Measurements from ENCODE around the gene DAB2.
"Not testable (repeated sequence)": the region's sequence is repeated elsewhere in the genome, so short reads cannot be mapped to it uniquely, and the experiment has no call there.

Gene DAB2

DNA sequence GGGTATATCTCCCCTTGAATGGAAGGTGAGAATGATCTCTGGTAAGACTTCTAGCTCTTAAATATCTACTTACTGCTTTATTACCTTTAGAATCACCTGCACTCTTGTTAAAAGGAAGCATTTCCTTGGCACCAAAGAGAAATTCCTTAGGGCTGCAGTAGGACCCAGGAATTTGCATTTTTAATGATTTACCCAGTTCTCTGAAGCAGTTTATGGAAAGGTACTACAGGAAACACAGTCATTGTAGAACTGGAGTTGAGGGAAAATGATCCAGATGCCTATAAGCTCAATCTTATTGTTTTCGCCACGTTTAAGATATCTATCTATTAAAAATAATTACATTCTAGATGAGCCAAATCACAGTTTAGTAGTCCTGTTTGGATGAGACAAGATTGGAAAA lies 51.0 kb downstream of the DAB2 start:
- DNase-seq: no peak

DNA sequence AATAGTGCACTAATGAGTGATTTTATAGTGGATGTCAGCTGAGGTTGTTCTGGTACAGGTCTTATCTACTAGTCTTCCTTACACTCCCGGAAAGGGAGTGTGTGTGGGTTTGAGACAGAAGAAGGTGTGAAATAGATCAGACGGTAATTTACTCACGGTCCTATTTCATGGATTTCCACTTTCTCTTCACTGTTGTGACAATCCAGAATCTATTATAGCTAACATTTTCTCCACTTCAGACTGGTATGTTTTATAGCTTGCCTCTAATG lies 53.5 kb downstream of the DAB2 start:
- no peak for DNase-seq

DNA sequence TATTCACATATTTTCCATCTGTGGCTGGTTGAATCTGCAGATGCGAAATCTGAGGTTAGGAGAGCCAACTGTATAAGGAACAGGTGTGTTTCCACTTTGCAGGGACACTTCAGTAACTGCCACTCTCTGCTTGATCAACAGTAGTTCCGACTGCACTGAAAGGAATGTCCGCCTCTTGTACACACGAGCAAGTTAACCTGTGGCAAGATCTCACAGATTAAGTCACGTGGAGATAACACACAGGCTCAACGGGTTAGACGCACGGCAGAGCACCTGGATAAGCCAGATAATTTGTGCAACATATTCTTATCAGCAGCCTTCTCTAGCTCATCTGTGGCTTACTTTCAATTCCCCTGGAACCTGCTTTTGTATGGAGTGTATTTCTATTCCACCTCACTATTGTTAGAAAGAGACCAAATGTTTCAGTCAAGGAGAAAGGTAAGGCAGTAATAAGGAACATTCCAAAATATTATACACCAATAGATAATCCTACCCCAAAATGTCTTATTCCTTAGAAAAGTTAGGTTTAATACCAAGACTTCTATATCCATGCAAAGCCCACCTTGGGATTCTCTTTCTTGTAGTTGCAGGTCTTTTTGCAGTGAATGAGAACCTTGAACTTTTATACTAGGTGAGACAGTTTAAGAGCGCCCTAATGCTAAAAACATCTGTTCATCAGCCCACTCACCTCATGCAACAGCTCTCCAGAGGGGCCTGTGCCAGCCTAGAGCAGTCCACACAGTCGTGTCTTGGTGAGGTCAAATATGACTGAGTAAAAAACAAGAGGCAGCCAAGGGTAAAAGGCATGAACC lies 54.0 kb downstream of the DAB2 start:
- DNase-seq: no peak

DNA sequence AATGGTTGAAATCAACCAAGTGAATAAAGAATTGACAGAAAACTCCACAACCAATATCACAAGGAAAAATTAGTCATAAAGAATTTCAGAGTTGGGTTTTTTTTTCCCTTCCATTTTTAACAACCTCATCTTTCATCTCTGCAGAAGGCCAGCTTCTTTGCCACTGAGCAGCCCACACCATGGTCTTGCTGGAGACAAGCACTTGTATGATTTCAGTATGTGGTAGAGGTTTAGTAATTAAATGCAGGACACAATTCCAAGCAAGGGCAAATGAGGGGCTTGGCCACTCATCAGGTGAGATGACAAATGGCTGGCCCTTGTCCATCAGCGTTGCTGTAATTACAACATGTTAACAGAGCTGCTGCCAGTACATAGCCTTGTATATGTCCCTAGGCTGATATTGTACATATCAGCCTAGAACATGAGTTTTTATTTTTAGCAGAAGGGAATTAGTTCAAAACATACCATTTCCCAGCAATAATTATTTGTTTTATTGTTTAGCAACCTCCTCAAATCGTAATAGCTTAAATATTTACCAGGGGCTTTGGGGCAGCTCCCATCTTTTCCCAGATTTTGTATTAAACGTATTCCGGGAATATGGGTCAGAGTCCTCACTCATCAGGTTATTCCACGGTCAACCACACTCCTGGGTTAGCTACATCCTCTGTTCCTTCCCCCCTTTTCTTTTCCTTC lies 55.5 kb downstream of the DAB2 start:
- no peak for DNase-seq

DNA sequence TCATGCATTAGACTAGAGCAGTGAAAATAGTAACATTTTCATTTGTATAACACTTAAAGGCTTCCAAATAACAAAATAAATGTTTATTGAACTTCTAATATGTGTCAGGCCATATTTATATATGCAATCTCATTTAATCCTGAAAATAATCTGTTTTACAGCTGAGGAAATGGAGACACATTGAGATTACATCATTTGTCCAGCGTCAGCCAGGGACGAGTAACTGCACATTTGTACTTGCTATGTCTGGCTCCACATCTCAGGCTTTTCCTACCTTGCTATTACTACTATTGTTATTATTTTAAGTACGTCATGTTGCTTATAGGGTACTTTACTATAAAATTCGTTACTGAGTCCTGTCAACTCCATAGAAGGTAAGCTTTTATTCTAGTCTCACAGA lies 56.7 kb downstream of the DAB2 start:
- DNase-seq: no peak

DNA sequence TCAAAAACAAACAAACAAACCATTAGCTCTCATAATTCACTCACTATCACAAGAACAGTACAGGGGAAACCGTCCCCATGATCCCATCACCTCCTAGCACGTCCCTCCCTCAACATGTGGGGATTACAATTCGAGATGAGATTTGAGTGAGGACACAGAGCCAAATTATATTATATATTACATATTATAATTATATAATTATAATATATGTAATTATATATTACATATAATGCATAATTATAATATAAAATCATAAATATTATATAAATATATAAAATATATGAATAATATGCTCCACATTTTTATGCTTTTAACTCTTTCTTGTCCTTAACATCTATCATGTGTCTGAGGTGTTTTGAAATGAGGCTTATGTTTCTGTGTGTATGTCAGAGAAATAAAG lies 57.1 kb downstream of the DAB2 start:
- DNase-seq: no peak

DNA sequence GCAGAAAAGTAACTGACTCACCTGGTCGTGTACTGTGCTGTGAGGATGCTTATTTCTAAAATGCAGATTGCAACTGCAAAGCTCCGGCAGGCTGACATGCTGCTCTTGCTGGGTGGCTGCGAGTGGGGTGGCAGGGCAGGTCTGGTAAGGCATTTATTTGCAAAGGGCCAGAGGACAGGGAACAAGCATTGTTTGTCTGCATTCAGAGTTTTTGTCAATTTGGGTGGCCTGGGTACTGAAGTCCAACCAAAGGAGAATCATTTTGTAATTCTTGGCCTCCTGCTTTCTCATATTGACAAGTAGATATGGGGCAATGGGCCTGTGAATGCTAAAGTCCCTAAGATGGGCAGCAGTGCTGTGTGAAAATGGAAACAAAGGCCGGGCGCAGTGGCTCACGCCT lies 60.4 kb downstream of the DAB2 start, which contains the start of gene C9:
Gene C9, minus strand, starts transcription at position 129 of the 400 bp plus-strand sequence. Its CDS starts 31 bp downstream, at position 98.
- no peak for DNase-seq

DNA sequence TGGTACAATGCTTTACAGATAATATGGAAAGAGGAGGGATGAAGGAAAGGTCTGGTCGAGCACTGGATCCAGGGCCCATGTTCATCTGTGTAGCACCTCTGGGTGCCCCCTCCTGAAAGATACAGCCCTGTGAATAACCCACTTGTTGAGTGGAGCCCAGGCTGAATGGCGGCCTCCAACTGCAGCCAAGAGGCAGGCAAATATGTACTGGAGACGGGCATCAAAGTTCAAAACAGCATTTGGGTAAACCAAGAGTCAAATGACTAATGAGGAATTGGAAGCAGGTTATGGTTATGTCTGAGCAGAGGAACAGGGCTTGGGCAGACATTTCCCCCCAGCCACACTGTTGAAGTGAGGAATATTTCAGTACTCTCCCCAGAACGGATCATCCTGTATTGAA lies 61.6 kb downstream of the DAB2 start:
- DNase-seq: no peak

DNA sequence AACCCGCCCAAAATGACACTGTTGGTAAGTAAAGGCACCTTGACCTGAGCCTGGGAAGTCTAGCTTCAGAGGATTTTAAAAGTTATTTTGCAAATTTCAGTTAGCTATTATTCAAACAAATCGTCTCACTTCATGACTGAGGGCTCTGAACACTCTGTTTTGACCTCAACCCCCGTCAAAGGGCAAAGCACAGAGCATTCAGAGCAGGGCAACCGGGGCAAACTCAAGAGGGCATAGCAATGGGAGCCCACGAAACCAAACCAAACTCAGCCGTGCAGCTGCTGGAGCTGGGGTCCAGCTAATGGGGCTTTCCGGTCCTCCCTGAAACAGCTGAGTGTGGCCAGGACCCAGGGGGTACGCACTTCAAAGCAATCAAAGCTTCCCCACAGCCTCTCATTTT lies 62.1 kb downstream of the DAB2 start:
- no peak for DNase-seq

DNA sequence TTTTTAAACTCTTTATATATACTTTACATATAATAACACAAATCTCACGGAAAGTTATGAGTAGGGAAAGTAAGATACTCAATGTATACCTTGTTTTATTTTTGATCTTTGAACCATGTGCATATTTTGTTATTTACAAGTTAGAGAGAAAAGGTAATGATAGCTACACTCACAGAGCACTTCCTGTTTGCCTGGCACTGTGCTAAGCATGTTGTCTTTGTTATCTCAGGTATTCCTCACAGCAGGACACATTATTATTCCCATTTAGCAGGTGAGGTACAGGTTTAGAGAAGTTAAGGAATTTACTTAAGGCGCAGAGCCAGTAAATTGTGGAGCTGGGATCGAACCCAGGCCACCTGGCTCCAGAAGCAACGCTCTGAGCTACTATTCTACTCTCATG lies 63.5 kb downstream of the DAB2 start:
- DNase-seq: no peak

DNA sequence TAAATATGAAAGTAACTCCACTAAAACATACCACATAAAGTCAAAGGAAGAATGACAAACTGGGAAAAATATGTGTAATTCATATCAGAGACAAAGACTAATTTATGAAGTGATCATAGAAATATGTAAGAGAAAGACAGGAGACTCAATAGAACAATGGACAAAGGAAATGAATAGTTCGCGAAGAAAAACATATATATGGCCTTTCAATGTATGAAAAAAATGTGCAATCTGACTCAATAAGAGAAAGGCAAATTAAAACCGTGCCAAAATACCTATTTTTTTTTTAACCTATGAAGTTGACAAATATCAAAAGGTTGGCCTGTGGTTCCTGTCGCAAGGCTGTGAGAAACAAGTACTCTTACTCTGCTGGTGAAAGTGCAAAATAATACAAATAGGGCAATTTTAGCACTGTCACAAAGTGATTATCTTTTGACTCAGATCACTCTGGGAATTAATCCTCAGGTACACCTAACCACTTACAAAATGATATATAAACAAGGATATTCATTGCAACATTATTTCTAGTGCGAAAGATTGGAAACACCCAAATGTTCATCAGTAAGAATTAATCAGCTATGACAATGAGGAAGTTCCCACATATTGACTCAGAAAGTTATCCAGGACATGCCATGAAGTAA lies 64.2 kb downstream of the DAB2 start:
- DNase-seq: no peak

DNA sequence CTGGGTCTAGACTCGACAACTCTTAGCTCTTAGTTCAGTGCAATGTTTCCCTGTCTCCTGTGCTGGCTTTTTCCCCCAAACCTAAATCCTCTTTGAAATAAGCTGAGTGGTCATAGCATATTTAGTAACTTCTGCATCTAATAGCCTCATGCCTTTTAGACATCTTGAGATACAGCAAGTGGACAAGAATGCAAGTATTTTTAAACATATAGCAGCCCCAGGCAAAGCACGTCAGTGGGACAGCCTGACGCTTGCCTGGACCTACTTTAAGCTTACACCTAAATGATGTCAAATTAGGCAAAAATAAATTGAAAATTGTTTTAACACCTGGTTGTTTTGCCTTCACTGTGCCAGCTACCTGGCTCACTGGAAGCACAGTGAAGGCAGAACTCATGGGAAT lies 68.5 kb downstream of the DAB2 start:
- DNase-seq: no peak

DNA sequence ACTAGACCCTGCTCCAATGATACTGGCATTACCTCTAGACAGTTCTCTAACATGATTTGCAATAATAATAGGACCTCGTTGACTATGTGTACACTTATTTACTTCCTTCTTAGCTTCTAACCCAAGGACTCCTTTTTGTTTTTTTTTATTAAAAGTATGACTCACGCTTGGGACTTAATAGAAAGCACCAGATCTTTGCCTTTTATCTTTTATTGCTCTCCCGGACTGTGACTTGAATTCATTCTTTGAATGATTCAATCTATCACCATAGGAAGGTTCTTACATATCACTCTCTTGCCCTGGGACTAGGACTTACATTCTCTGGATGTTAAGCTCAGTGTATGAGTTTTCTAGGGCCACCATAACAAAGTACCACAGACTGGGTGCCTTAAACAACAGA lies 69.5 kb downstream of the DAB2 start:
- DNase-seq: no peak

DNA sequence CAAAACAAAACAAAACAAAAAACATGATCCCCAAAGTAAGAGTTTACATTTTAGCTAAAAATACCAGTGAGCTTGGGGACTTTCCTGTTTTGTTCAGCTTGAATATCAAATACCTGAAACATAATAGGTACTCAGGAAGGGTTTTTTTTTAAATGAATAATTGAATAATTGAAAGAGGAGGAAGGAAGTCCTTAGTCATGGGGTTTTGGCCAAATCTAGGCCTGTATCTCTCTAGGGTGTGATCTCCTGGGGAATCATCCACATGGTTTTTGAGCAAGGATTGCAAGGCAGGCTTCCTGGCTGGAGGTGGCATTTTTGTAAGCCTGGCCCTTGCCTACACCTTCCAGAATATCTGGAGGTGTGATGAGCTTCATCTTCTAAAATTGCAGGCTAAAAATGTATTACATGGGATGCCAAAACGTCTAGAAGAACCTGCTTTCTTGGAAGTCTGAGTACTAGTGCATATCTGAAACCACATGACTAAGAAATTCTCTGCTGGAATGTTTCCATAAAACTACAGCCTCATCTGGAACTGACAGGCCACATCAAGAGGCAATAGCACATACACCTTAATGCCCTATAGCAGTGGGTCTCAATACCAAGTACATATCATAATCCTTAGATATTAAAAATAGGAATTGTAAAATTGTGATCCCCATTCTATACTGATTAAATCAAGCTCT lies 70.9 kb downstream of the DAB2 start:
- no peak for DNase-seq

DNA sequence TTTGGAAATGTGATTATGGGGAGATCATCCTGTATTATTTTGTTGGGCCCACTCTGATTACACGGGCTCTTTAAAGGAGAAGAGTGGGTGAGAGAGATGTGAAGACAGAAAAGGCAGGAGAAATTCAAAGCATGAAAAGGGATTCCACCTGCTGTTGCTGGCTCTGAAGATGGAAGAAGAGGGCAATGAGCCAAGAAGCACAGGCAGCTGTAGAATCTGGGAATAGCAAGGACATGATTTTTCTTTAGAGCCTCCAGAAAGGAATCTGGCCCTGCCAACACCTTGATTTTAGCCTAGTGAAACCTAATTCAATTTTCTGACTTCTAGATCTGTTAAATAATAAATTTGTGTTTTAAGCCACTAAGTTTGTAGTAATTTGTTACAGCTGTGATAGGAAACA lies 71.8 kb downstream of the DAB2 start:
- no peak for DNase-seq

DNA sequence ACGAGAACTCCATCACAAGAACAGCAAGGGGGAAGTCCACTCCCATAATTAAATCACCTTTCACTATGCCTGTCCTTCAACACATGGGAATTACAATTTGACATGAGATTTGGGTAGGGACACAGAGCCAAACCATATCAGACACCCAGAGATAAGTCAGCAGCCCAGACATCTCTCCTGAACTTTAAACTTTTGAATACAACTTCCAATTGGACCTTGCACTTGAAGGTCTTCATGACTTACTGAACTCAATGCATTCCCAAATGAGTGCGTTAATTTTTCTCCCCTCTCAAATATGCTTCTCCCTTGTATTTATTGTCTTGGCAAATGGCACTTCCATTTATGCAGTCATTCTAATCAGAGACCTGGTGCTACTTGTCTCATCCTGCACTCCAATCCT lies 72.6 kb downstream of the DAB2 start:
- no peak for DNase-seq

DNA sequence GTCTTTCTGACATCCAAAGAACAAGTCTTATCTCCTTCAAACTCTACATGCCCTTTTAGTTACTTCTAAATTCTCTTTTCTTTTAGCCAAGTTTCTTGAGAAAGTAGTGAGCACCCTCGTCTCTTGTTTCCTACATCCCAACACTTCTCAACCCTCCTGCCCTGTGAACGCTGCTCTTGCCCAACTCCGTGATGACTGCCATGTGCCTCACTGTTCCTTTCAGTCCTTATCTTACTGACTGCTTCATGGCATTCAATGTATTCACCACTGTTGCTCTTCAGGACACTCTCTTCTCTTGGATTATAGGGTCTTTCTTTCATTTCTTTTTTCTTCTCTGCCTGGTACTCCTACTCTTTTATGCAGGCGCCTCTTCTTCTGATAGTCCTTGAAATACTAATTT lies 75.3 kb downstream of the DAB2 start:
- no peak for DNase-seq

DNA sequence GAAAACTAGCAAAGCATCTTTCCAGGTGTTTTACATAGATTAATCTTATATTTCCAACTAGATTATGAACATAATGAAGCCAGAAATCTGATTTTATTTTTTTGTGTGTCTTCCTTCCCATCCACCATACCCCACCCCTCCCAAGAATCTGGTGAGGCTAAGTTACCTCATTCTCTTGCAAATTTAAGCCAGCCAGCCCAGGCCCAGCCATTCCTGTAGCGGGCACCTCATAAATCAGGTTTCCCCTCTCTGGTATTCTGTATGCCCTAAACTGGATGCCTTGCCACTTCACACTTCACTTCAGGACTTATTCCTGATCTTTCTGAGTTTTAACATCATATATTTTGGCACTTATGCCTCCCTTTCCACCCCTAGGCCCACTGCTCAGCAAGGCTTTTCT lies 82.3 kb downstream of the DAB2 start:
- DNase-seq: no peak

DNA sequence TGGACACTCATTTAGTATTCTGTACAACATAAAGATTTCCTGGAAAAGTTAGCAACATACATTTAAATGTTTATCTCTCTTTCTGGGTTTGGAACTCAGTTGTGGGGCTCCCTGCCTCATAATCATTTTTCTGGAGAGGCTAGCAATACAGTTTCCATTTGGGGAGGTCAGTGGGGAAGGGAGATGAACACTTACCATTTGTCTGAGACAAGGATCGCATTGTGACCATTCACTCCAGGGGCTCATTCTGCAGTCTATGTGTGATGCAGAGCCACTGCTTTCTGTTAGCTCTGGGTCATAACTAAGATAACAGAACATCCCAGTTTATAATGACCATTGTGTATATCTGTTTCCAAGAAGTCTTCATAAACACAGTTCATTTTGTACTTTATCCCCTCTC lies 82.9 kb downstream of the DAB2 start:
- DNase-seq: no peak

DNA sequence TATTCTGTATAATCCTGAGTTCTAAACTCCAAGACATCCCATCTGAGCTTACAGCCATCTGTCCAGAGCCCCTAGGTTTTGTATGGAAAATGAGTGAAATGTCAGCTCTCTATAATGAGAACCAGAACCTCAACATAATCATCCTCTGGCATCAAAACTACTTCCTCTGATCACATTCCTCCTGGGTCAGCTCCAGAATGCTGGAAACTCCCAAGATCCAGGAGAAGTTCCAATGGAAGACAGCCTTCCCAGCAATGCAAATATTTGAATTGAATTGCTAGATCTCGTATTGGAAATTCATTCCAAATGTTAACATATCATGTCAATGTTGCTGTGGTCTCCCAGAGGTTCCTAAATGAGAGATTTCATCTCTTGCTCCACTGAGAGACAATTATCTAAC lies 84.3 kb downstream of the DAB2 start:
- DNase-seq: no peak

DNA sequence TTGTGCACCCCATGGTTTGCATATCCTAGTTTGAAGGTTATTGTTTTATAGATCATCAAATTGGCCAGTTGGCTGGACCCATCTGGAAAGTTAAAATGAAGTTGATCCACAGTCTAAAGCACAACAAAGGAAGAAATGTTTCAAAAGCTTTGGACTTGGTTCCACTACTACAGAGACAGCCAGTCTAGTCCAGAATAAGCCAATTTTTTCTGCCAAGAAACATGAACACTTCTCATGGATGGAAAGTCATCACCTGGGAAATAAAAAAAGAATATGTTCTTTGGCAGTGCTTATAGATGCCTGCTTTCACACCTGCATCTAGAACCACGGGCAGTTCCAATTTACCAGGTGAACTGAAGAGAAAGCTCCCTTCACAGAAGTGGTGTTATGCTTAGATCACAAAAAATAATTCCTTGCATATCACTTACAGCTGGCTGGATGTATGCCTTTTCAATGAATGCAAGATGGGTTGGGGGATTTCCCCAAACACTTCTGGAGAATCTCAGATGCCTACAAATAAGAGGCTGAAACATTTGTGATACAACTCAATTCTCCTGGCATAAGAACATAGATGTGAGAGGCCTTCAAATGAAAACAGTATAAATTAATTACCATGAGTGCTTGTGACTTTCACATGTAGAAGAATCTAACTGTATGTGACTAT lies 87.4 kb downstream of the DAB2 start:
- DNase-seq: no peak

DNA sequence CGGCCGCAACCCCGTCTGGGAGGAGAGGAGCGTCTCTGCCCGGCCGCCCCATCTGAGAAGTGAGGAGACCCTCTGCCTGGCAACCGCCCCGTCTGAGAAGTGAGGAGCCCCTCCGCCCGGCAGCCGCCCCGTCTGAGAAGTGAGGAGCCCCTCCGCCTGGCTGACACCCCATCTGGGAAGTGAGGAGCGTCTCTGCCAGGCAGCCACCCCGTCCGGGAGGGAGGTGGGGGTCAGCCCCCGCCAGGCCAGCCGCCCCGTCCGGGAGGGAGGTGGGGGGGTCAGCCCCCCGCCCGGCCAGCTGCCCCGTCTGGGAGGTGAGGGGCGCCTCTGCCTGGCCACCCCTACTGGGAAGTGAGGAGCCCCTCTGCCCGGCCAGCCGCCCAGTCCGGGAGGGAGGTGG lies 90.5 kb downstream of the DAB2 start:
- not testable (repeated sequence) for DNase-seq

DNA sequence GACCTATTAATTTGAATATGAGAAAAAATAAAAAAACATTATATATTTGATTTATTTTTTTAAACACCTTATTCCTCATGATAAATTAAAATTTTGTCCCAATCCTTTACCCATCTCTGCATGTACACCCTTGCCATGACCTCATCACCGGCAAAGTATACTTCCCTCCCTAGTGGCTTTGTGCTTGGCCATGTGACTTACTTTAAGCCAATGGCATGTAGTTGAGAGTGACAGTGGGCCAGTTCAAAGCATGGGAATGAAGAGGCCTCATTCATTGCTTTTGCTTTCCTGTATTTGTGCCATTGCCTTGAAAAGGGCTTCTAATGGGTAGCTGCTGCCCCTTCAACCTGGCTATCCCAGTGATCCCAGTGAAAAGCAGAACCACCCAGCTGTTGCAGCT lies 91.7 kb downstream of the DAB2 start:
- no peak for DNase-seq
